Nephron progenitor cell (in vitro differentiated cells): ENCODE results near the gene DCDC1.

Source experiments
- DNase-seq: peaks from one replicate; pipeline ENCODE4 v3.0.0; 2021
- H3K27ac Mint-ChIP-seq: 2 replicates; pipeline ENCODE4 v1.8.0; 2021; ENCODE audit warnings: mild to moderate bottlenecking, moderate library complexity, mixed read lengths
- H3K27me3 Mint-ChIP-seq: 2 replicates; pipeline ENCODE4 v1.8.0; 2021; ENCODE audit warnings: mild to moderate bottlenecking, low read depth, mixed read lengths; ENCODE audit not compliant: poor library complexity
- H3K36me3 Mint-ChIP-seq: 2 replicates; pipeline ENCODE4 v1.8.0; 2021; ENCODE audit warnings: low read depth, mixed read lengths
- H3K4me1 Mint-ChIP-seq: 2 replicates; pipeline ENCODE4 v1.8.0; 2021; ENCODE audit warnings: mixed read lengths
- H3K4me3 Mint-ChIP-seq: 2 replicates; pipeline ENCODE4 v1.8.0; 2021; ENCODE audit warnings: mild to moderate bottlenecking, moderate library complexity, mixed read lengths
- H3K9me3 Mint-ChIP-seq: 2 replicates; pipeline ENCODE4 v1.8.0; 2021; ENCODE audit warnings: mild to moderate bottlenecking, moderate library complexity, mixed read lengths
- CTCF ChIP-seq: fragments of 200-600 bp; sonication (generic); IDR thresholded peaks from 2 replicates; pipeline ENCODE4 v1.5.0; 2021; ENCODE audit warnings: antibody characterized with exemption

DCDC1 gene

GRCh38 chr11:31369348-31370329 is at the start of gene DCDC1, which contains the start of gene DNAJC24:
DCDC1 (minus strand) TSS chr11:31369739; CDS start chr11:31328280, 41,459 bp downstream.
DNAJC24 (plus strand) TSS chr11:31369860; CDS start chr11:31370749, 889 bp downstream.
- Mint-ChIP-seq H3K27ac (peak within 1 kb of the TSS; percentile 97), H3K27me3 (peaks cover 24% of the 10 kb centered on the region), H3K9me3 (no peaks in the 10 kb centered on the region), H3K4me1 (peaks cover 29% of the 10 kb centered on the region), H3K4me3 (peak within 1 kb of the TSS; percentile 95), H3K36me3 (peaks cover 5% of the 10 kb centered on the region)
- peak; percentile 97 for DNase-seq
- no peak for TF ChIP-seq CTCF

- Mint-ChIP-seq H3K27ac (no peak overlapping the region), H3K4me1 (peaks cover 32% of the 10 kb centered on the region), H3K9me3 (no peaks in the 10 kb centered on the region), H3K36me3 (peaks cover 10% of the 10 kb centered on the region), H3K27me3 (peaks cover 3% of the 10 kb centered on the region), H3K4me3 (no peak overlapping the region)
- no peak for DNase-seq
- TF ChIP-seq CTCF, result no peak
Observed at GRCh38 chr11:31419138-31419537, 49.6 kb upstream of the DCDC1 start.

GRCh38 chr11:31417816-31418215 is 48.3 kb upstream of the DCDC1 start:
- TF ChIP-seq CTCF, result no peak
- Mint-ChIP-seq H3K4me3 (no peak overlapping the region), H3K36me3 (peaks cover 10% of the 10 kb centered on the region), H3K9me3 (no peaks in the 10 kb centered on the region), H3K27me3 (peaks cover 3% of the 10 kb centered on the region), H3K27ac (no peak overlapping the region), H3K4me1 (peaks cover 32% of the 10 kb centered on the region)
- no peak for DNase-seq

GRCh38 chr11:31417357-31417756 is 47.8 kb upstream of the DCDC1 start:
- no peak overlapping the region for H3K4me3 Mint-ChIP-seq
- no peak overlapping the region for H3K27ac Mint-ChIP-seq
- peaks cover 30% of the 10 kb centered on the region for H3K4me1 Mint-ChIP-seq
- peaks cover 10% of the 10 kb centered on the region for H3K36me3 Mint-ChIP-seq
- TF ChIP-seq CTCF, result no peak
- peaks cover 3% of the 10 kb centered on the region for H3K27me3 Mint-ChIP-seq
- H3K9me3 Mint-ChIP-seq, result no peaks in the 10 kb centered on the region
- no peak for DNase-seq

GRCh38 chr11:31415435-31415834 is 45.9 kb upstream of the DCDC1 start:
- Mint-ChIP-seq H3K9me3 (peaks cover 11% of the 10 kb centered on the region), H3K27me3 (peaks cover 3% of the 10 kb centered on the region), H3K27ac (no peak overlapping the region), H3K36me3 (peaks cover 24% of the 10 kb centered on the region), H3K4me1 (peaks cover 14% of the 10 kb centered on the region), H3K4me3 (no peak overlapping the region)
- TF ChIP-seq CTCF, result no peak
- DNase-seq, result no peak
